K562 (cell line): Measurements from ENCODE around the gene SH2D4B. TPM values are rescaled to one million over a fixed set of nuclear protein-coding genes. Genes with fewer than 3 reads are reported as not detected.

Experiments
- ARHGAP35 ChIP-seq: fragments of 450-650 bp; IDR thresholded peaks from 2 replicates; pipeline ENCODE4 v1.6.1; 2018; ENCODE audit not compliant: partially characterized antibody
- ATF7 ChIP-seq: fragments of 450-650 bp; IDR thresholded peaks from 2 replicates; pipeline ENCODE4 v1.7.1; 2014; ENCODE audit warnings: mild to moderate bottlenecking, moderate library complexity
- CEBPB ChIP-seq: fragments of 450-650 bp; IDR thresholded peaks from 2 replicates; pipeline ENCODE4 v1.6.1; 2016; ENCODE audit warnings: missing genetic modification characterization, missing compliant biosample characterization
- COPS2 ChIP-seq: fragments of 450-650 bp; conservative IDR thresholded peaks from 2 replicates; pipeline ENCODE4 v1.6.1; 2016; ENCODE audit warnings: mild to moderate bottlenecking, moderate library complexity
- DPF2 ChIP-seq: fragments of 450-650 bp; IDR thresholded peaks from 2 replicates; pipeline ENCODE4 v1.6.1; 2016
- ESRRA ChIP-seq: fragments of 450-650 bp; IDR thresholded peaks from 2 replicates; pipeline ENCODE4 v1.6.1; 2014; ENCODE audit warnings: low read depth, mild to moderate bottlenecking, moderate library complexity, borderline replicate concordance
- ESRRB ChIP-seq: fragments of 250-450 bp; sonication (Bioruptor Pico); IDR thresholded peaks from 2 replicates; pipeline ENCODE4 v1.5.0; 2020; ENCODE audit warnings: mild to moderate bottlenecking, moderate library complexity, borderline replicate concordance
- FOXK1 ChIP-seq: sonication (generic); formaldehyde crosslinking; IDR thresholded peaks from 2 replicates; pipeline ENCODE4 v1.8.0; 2022; ENCODE audit warnings: missing genetic modification reagents, mild to moderate bottlenecking, borderline replicate concordance
- IRF2 ChIP-seq: sonication (generic); formaldehyde crosslinking; IDR thresholded peaks from 2 replicates; pipeline ENCODE4 v1.8.1; 2022; ENCODE audit warnings: mild to moderate bottlenecking, missing genetic modification reagents
- MAFK ChIP-seq: IDR thresholded peaks from 2 replicates; pipeline ENCODE4 v1.6.1; 2011; ENCODE audit warnings: low read length, improper control_type of control experiment
- MEF2A ChIP-seq: IDR thresholded peaks from 2 replicates; pipeline ENCODE4 v1.6.1; 2011; ENCODE audit warnings: low read depth, mild to moderate bottlenecking, low read length, moderate library complexity; ENCODE audit not compliant: control insufficient read depth
- MTA1 ChIP-seq: fragments of 450-650 bp; IDR thresholded peaks from 2 replicates; pipeline ENCODE4 v1.6.1; 2017; ENCODE audit warnings: borderline replicate concordance
- NELFE ChIP-seq: IDR thresholded peaks from 2 replicates; pipeline ENCODE4 v1.6.1; 2011; ENCODE audit warnings: mild to moderate bottlenecking; ENCODE audit not compliant: insufficient read depth, insufficient read length
- OTX1 ChIP-seq: fragments of 450-650 bp; formaldehyde crosslinking; IDR thresholded peaks from 2 replicates; pipeline ENCODE4 v1.4.0; 2022; ENCODE audit warnings: mild to moderate bottlenecking
- PHTF2 ChIP-seq: fragments of 250-450 bp; sonication (Bioruptor Pico); IDR thresholded peaks from 2 replicates; pipeline ENCODE4 v1.5.0; 2021; ENCODE audit warnings: mild to moderate bottlenecking
- PML ChIP-seq: IDR thresholded peaks from 2 replicates; pipeline ENCODE4 v1.6.1; 2012; ENCODE audit warnings: low read length, inconsistent platforms
- PTTG1 ChIP-seq: fragments of 450-650 bp; IDR thresholded peaks from 2 replicates; pipeline ENCODE4 v1.6.1; 2016; ENCODE audit warnings: low read depth, mild to moderate bottlenecking, missing genetic modification characterization, missing compliant biosample characterization
- RBFOX2 ChIP-seq: fragments of 200-400 bp; formaldehyde crosslinking; IDR thresholded peaks from 2 replicates; pipeline ENCODE4 v1.6.1; 2017; ENCODE audit warnings: low read depth, mild to moderate bottlenecking, low read length, moderate library complexity
- RBM34 ChIP-seq: fragments of 200-400 bp; formaldehyde crosslinking; IDR thresholded peaks from 2 replicates; pipeline ENCODE4 v1.6.1; 2018; ENCODE audit warnings: low read length, borderline replicate concordance; ENCODE audit not compliant: insufficient read depth
- RUNX1 ChIP-seq: sonication (generic); IDR thresholded peaks from 2 replicates; pipeline ENCODE4 v1.6.1; 2016; ENCODE audit warnings: antibody characterized with exemption, low read depth
- TGIF2 ChIP-seq: sonication (generic); formaldehyde crosslinking; IDR thresholded peaks from 2 replicates; pipeline ENCODE4 v1.8.1; 2022; ENCODE audit warnings: mild to moderate bottlenecking, missing genetic modification reagents, moderate library complexity
- U2AF1 ChIP-seq: fragments of 200-400 bp; formaldehyde crosslinking; optimal IDR thresholded peaks from 2 replicates; pipeline ENCODE3; 2017; ENCODE audit warnings: mild to moderate bottlenecking, low read depth, low read length, moderate library complexity
- ZBTB1 ChIP-seq: sonication (generic); formaldehyde crosslinking; IDR thresholded peaks from 2 replicates; pipeline ENCODE4 v1.8.1; 2023; ENCODE audit warnings: missing genetic modification reagents, low read depth, mild to moderate bottlenecking, borderline replicate concordance
- ZBTB49 ChIP-seq: sonication (generic); formaldehyde crosslinking; IDR thresholded peaks from 2 replicates; pipeline ENCODE4 v1.8.0; 2022; ENCODE audit warnings: missing genetic modification reagents, mild to moderate bottlenecking, borderline replicate concordance
- ZNF217 ChIP-seq: sonication (generic); formaldehyde crosslinking; IDR thresholded peaks from 2 replicates; pipeline ENCODE4 v1.8.0; 2022; ENCODE audit warnings: mild to moderate bottlenecking, missing genetic modification reagents
- ZNF324 ChIP-seq: fragments of 250-450 bp; sonication (Bioruptor Pico); IDR thresholded peaks from 2 replicates; pipeline ENCODE4 v1.4.0; 2020; ENCODE audit warnings: mild to moderate bottlenecking
- polyA plus RNA-seq, 8 experiments: library from polyadenylated mRNA; depleted of rRNA in 4 of 8; stranded (reverse) in 5 of 8; unstranded in 3 of 8; fragments of >200 nt; fragmentation: Nextera tagmentation in 2 of 8; fragmentation: Illumina TruSeq in 1 of 8; extraction: Ambion mirVana in 2 of 8; extraction: Trizol in 1 of 8; gene quantifications; 2 replicates each; pipeline versions ENCODE4 v1.2.1 to v1.2.3, GENCODE V29; 2011 to 2014; ENCODE audit warnings: inconsistent platforms in 1 of 8, missing spikeins in 1 of 8
- total RNA-seq, 7 experiments: library from RNA; depleted of rRNA in 6 of 7; stranded (reverse); fragments of >200 nt in 6 of 7; fragmentation: Illumina TruSeq in 2 of 7; extraction: Trizol in 2 of 7; gene quantifications; 2 replicates each; pipeline versions ENCODE4 v1.2.1 to v1.2.3, GENCODE V29; 2011 to 2021; ENCODE audit warnings: low replicate concordance in 1 of 7
- TF ChIP-seq, protein P1 (sequence below): sonication (generic); formaldehyde crosslinking; IDR thresholded peaks from 2 replicates; pipeline ENCODE4 v1.5.0; 2020; ENCODE audit warnings: missing genetic modification reagents

SH2D4B gene
- total and polyA plus RNA-seq, 9 of the 15 experiments (the other 6 are each of a cell fraction or from before 2014, with no cell fraction given), result 0.03 to 0.14 (median 0.04) TPM; not detected in 4

DNA sequence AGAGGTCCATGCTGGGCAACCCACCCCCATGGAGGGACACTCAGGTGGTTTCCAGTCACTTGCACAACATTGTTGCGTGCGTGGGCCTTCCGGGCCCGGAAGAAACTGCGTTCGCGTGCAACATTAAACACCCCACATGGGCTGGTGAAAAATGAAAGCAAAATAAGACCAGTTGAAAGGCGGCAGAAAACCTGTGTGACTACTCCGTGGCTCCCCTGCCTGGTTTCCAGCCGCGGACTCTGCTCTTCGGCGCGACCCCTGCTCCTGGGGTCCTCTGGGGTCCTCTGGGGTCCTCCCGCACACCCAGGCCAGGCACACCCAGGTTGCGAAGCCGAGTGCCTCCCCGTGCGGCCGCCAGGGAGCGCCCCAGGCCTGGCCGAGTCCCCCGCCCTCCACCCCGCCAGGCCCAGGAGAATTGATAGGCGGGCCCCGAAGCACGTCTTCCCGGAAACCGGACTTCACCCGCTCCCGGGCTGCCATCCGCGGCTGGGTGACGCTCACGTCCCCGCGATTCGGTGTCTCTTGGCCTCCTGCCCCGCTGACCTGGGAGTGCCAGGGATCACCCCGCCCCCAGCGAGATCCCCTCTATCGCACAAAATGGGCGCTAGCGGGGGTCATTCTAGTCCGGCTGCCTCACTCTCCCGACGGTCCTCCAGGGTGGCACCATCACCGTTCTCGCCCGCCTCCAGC, 1.9 kb upstream of the SH2D4B start (continued):
- no peak for TF ChIP-seq MTA1
- TF ChIP-seq RBFOX2, result peak; percentile 76
- no peak for TF ChIP-seq U2AF1
- TF ChIP-seq ATF7, result 0 out of 2 replicates have a peak, but pooled peaks have one; percentile 38
- peak; percentile 31; the same call in 1 of the 2 replicates for TF ChIP-seq CEBPB (tag)
- TF ChIP-seq ZNF217 (CRISPR knock-in tag), result no peak
- TF ChIP-seq MEF2A, result no peak
- TF ChIP-seq ZBTB1, result no peak
- TF ChIP-seq IRF2 (CRISPR knock-in tag), result no peak
- no peak for TF ChIP-seq PHTF2
- no peak for TF ChIP-seq ESRRB
- no peak for TF ChIP-seq ESRRA
- TF ChIP-seq TGIF2 (CRISPR knock-in tag), result no peak
- no peak for TF ChIP-seq DPF2
- no peak for TF ChIP-seq NELFE
- no peak for TF ChIP-seq COPS2
- no peak for TF ChIP-seq ZBTB49 (CRISPR knock-in tag)
- no peak for TF ChIP-seq OTX1 (CRISPR knock-in tag)
- TF ChIP-seq, protein P1, sequence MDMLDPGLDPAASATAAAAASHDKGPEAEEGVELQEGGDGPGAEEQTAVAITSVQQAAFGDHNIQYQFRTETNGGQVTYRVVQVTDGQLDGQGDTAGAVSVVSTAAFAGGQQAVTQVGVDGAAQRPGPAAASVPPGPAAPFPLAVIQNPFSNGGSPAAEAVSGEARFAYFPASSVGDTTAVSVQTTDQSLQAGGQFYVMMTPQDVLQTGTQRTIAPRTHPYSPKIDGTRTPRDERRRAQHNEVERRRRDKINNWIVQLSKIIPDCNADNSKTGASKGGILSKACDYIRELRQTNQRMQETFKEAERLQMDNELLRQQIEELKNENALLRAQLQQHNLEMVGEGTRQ (CRISPR knock-in tag), result no peak
- TF ChIP-seq FOXK1, result no peak
- TF ChIP-seq PTTG1 (tag), result no peak
- no peak for TF ChIP-seq ZNF324 (CRISPR knock-in tag)
- TF ChIP-seq ARHGAP35, result no peak
- no peak for TF ChIP-seq RBM34
- no peak for TF ChIP-seq RUNX1
- TF ChIP-seq MAFK, result no peak
- TF ChIP-seq PML, result no peak
